ENCODE results near the gene SLC37A1.

Gene SLC37A1

DNA sequence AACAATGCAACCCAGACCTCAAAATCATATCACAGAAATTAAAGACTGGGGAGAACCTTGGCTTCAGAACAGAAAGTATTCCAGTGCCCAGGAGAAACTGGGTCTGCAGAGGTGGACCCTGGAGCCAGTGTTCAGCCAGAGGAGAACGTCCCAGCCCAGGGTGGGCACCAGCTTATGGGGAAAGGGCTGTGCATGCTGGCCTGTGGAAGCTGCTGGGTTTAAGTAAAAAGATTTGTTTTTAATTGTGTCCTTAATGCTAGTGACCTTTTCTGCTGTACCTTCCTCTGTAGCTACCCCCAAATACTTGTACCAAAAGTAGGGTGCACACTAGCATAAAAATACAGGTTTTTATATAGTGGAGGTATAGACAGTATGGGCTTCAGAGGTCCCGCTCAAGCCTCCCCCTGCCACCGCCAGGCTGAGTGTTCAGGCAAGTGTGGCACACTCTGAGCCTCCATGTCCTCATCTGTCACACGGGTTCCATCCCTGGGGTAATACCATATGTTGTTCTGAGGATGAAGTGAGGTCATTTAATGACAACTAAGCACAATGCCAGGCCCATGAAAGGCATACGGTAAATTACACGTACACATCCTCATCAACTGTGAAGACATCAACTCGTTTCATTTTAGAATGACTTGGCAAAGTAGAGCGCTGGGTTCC, 47.0 kb downstream of the SLC37A1 start:
- DNase-seq (ENCODE audit: low read depth in 3 of 3), result no peak

DNA sequence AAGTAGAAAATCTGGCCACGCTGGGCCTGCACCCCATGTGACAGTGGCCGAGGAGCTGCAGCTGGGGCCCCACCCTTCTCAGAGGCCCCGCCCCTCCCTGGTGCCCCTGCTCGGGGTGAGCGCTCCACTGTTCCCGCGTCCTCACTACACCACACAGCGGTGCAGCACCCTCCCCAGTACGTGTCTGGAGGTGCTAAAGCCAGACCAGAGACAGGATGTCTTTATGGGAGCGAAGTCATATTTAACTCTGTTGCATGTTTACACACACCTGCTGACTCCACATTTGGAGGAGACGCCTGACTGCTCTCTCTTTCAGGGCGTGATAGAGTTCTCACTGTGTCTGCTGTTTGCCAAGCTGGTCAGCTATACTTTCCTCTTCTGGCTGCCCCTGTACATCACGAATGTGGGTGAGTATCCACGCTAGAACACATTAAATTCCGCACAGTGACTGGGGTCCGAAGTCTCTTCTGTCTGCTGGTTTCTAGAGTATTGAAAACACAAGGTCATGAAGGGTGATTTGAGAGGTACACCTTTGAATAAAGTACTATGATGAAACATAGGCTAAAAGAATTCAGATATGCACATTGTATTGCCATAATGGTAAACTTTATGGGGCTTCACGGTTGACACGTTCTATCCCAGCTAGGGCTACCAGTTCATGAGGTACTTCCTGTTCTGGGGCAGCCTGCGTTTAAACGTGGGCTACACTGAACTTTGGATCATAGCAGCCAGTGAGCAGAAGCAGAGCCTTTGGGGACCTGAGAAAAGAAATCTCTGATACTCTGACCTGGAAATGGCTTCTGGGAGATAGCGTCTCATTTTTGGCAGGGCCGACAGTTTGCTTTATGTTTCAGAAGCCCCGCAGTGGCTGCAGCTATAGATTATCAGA, 48.4 kb downstream of the SLC37A1 start:
- DNase-seq (ENCODE audit: low read depth in 3 of 3), result no peak

DNA sequence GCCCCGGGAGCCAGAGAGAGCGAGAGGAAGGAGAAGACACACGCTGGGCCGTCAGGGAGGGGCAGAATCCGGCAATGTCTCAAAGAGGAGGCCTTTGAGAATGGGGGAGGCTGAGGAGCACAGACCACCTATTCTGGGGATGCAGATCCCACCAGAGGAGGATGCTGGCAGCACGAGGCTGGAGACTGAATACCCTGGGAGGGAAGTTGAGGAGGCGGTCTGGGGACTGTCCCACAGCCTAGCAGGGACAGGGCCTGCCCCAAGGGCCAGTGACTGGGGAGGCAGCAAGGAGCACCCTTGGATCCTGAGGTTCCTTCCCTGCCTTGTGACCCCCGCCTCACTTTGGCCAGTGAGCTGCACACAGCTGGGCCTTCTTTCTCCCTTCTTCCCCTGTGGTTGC, 49.2 kb downstream of the SLC37A1 start:
- DNase-seq (ENCODE audit: low read depth in 3 of 3), result no peak

DNA sequence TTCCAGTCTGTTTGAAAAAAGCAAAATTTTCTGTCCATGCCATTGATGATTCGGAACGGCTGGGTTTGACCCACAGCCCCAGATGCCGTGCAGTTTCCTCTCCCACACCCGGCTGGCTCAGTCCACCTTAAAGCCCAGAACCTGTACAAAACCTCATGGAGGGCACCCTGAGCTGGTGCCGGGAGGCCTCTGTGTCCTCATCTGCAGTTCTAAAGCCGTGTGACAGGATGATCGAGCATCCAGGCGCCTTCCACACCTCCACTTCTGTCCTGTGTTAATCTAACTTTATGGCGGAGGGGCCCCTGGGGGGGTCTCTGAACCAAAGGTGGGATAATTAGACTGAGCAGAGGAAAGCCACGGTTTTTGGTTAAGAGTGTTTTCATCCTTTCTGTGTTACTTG, 49.6 kb downstream of the SLC37A1 start:
- DNase-seq (ENCODE audit: low read depth in 3 of 3), result no peak

DNA sequence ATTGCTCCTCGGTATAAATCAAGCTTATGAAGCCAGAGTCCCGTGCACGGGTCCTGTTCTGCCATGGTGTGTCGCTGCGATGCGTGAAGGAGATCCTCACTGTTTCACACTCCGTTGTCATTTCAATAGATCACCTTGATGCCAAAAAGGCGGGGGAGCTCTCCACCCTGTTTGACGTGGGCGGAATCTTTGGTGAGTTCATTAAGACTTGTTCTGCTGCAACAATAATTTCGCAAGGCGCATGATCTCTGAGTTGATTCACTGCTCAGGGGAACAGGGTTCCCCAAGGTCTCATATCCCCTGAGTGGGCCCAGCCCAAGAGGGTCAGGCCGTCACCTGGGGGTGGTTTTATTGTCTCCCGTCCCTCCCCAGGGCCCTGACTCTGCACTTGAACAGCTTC, 50.0 kb downstream of the SLC37A1 start:
- DNase-seq (ENCODE audit: low read depth in 3 of 3), result no peak

DNA sequence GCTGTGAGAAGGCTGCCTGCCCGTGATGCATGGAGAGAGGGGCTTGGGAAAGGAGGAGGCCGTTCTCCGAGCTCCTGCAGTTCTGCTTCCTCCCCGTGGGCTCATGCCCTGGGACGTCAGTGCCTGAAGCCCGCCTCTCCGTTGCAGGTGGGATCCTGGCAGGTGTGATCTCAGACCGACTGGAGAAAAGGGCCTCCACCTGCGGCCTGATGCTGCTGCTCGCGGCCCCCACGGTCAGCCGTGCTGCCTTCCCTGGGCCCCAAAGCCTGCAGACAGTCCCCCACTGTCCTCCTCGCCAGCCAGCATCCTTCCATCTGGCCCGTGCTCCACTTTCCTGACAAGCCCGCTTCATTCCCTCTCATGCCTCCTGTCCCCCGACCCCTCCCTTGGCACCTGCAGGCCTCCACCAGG, 50.9 kb downstream of the SLC37A1 start:
- DNase-seq (ENCODE audit: low read depth in 3 of 3), result no peak

DNA sequence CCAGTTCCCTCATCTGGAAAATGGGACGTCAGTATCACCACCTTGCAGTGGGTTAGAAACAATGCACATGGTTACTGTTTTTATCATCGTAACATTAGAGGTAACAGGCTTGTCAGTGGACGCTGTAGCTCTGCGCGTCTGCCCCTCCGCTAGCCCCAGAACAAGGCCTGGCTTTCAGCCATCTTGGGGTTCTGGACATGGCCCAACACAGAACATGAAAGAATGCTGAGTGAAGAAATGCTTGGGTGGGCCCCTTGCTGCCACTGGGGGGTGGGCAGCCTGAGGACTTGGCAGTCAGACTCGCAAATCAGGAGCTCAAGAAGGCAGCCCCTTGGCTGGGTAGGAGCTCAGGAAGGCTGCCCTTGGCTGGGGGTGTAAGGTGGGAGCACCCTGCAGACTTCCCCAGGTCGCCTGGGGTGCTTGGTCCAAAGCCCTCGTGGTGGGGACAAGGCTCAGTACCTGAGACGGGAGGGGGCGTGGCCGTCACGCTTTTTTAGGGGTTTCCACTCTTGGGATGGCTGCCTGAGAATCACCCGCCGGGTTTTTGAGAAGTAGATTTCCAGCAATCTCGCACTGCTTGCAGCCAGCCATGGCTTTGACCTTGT, 51.7 kb downstream of the SLC37A1 start:
- no peak for DNase-seq (ENCODE audit: low read depth in 3 of 3)

DNA sequence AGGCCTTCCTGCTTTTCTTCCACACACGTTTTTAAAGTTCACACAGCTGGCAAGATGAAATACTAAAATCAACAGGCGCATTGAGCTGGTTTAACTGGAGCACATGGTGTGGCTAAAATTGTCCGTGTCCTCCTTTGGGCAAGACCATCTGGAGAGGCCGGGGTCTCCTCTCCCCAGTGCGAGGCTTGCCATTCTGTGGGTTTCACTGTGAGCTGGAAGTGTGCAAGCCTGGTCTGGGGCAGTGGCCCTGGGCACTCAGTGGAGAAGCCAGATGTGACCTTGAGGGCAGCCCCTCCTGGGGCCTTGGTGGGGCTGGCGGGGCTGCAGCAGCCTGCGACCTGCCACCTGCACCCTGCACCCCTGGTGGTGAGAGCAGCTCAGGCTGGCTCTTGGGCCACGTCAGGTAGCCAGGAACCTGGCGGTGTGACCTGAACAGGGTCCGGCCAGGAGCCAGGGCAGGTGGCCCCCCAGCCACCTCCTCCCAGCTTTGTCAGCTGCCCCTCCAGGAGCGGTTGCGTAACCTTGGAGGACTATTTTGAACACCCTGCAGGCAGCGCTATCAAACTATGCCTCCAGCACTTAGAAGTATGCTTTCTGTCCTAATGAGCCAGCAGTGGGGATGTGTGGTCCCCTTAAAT, 52.4 kb downstream of the SLC37A1 start:
- no peak for DNase-seq (ENCODE audit: low read depth in 3 of 3)

DNA sequence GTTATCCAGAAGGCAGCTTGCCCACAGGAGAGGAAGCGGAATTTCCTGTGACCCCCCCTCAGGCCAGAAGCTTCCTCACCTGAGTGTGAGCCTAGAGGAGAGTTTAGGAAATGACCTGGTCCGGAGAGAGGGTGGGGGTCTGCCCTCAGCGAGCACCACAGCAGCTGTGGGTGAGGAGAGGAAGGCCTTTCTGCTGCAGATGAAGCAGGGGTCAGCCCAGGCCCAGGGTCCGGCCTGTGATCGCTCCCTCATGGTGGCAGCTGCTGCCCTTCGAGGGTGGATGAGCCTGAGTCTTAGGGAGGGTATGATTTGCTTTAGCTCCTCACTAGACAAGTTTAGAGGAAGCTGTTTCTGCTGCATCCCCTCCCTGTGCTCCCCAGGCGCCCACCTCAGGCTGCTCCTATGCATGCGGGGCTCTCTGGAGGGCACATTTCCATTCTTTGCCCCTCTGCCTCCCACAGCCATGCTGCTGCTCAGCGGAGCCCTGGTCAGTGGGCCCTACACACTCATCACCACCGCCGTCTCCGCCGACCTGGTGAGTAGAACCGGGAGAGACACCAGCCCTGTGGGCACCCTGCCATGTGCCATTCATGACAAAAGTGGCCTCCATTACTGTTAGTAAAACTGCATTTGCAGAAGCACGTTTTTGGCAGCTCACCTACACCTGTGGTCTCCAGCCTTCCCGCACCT, 53.0 kb downstream of the SLC37A1 start:
- DNase-seq (ENCODE audit: low read depth in 3 of 3), result no peak

DNA sequence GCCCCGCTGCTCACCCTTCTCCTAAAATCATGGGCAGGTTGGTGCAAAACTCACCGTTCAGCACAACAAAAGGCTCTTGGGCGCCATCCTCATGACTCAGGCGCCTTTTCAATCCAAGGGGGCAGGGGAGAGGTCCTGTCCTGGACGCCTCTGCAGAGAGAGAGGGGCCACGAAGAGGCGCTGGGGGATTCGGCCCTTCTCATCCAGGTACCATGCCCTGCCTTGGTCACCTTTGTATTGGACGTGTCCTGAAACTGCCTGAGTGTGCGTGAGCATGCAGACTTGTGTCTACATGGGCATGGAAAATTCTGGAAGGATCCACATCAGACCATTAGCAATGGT, 53.5 kb downstream of the SLC37A1 start:
- DNase-seq (ENCODE audit: low read depth in 3 of 3), result no peak

DNA sequence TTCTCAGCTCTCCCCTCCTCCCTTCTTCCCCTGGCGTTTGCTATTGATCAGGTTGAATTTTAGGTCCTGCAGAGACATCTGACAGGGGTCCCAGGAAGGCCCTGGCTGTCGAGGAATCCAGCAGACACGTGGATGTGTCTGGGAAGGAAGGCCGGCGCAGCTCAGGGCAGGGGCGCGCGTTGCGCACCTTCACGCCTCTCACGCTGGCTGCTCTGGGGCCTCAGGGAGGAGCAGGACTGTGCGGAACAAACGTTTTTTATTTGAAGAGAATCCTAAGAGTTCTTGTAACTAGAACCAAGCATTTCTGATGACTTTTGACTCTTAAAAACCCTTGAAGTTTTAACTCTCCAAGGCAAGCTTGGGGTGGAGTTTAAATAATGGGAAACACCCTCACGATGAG, 54.2 kb downstream of the SLC37A1 start:
- DNase-seq (ENCODE audit: low read depth in 3 of 3), result no peak

DNA sequence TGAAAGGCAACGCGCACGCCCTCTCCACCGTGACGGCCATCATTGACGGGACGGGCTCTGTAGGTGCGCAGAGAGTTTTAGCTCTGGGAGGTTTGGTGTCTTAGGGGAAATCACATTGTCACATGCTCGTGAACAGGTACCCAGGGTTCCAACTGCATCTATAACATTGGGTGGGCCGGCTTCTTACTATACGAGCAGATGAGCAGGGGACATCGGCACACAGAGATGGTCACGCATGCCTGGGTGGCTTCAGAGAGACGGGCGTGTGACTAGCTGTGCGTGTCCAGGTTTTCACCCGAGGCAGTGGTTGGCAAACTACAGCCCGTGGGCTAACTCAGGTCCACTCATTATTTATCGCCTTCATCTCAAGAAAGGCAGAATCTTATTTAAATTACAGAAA, 54.7 kb downstream of the SLC37A1 start:
- no peak for DNase-seq (ENCODE audit: low read depth in 3 of 3)

DNA sequence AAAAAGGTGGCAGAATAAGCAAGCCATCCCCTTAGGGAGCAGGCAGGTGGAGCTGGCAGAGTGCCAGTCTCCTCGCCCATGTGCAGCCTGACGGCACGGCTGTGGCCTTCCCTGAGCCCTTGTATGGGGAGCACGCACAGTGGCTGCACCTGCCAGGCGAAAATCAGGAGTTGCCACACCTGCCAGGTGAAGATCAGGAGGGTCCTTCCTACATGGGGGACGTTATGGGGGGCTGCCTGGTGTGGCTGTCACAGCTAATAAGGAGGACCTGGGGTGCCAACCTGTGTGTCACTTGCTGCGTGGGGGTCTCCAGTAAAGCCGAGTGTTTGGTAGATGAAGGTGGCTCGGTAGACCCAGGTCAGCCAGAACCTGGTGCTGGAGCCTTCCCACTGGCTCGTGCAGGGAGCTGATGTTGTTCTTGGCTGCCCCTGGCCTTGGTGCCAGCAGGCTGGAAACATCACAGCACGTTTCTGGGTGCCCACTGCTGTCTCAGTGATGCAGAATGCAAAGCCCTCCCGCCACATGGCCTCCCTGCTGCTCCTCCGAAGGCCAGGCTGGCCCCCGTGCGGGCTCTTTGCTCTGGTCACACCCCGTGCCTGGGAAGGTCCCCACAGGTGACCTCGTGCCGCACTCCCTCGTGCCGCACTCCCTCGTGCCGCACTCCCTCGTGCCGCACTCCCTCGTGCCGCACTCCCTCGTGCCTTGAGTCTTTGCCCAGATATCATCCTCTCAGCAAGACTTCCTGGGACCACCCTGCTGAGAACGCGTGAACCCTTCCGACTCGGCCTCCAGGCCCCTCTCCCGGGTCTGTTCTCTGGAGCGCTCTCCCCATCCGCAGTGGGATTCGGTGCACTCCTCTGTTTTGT, 55.4 kb downstream of the SLC37A1 start:
- DNase-seq (ENCODE audit: low read depth in 3 of 3), result no peak

DNA sequence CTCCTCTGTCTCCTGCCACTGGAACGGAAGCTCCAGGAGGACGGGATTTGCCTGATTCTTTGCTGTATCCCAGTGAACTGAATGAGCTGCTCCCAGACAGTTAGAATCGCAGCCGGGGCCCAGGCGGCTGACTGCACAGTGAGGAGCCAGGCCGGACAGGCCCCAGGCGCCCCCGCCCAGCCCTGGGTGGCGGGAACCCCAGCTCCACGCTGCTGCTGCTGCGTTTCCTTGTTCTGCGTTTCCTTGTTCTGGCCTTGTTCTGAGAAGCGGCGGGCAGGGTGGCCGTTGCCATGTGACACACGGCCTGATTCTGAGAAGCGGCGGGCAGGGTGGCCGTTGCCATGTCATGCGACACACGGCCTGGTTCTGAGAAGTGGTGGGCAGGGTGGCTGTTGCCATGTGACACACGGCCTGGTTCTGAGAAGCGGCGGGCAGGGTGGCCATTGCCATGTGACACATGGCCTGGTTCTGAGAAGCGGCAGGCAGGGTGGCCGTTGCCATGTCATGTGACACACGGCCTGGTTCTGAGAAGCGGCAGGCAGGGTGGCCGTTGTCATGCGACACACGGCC, 56.2 kb downstream of the SLC37A1 start:
- DNase-seq (ENCODE audit: low read depth in 3 of 3), result no peak

DNA sequence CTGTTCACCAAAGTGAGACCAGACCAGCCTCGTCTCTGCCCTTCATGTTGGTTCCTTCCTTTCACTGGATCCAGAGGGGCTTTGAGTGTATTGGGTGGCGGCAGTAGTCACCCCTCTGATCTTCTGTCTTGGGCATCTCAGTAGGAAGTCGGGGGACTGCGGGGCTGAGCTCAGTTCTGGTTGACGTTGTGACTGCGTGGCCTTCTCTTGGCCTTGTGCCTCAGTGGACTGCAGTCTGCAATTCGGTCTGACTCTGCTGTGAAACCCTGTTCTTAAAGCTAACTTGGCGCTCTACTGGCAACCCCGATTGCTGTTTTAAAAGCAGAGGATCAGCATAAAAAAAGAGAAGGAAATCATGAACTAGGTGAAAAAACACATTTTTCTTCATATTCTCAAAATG, 56.7 kb downstream of the SLC37A1 start:
- no peak for DNase-seq (ENCODE audit: low read depth in 3 of 3)

DNA sequence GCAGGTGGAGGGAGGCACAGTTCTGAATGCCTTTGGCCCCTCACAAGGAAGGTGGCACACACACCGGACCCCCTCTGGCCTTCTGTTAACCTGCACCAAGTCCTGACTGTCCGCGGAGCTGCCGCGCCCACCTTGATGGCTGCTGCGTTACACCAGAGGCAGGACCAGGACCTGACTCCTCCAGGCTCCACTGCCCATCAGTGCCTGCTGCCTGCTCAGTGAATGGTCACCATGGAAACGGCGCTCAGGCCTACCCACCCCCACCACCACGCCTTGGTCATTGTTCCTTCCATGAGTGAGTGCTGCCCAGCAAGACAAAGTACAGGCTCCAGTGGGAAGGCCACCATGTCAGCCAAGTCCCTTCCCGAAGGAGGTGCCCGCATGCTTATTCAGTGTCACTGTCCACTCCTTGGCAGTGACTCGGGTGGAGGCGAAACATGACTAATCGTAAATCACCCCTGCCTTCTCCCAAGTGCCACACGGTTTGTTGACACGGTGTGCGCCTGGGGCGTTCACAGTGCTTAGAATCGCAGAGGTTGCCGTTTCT, 57.3 kb downstream of the SLC37A1 start:
- DNase-seq (ENCODE audit: low read depth in 3 of 3), result no peak

DNA sequence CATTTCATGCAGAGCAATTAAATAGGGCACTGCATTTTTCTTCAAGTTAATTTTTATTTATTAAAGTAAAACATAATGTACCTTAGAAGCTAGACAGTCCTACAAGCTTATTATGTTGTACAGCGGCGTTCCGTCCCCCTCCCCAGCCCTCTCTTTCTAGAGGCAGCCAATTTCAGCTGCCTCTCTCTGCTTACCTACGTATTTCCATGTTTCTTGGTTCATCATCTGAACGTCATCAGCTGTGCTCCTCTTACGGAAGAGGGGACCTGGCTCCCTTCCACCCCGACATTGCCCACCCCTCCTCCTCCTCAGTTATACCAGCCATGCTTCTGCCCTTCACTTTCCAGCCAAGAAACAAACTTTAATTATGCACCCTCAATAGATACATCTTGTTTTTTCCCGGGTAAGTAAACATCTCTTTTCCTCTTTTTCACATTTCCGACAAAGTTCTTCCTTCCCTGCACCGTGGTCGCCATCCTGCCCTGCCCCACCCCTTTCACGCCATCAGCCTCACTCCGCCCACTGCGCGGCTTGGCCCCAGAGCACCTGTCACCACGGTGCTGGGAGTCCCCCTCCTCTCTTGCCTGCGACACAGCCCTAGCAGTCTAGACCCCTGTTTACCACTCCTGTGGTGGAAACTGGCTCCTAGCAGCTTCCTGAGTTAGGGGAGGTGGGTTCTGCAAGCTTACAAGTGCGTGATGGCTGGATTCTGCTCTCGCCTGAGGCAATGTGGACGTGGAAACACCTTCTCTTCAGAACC, 57.9 kb downstream of the SLC37A1 start:
- no peak for DNase-seq (ENCODE audit: low read depth in 3 of 3)

DNA sequence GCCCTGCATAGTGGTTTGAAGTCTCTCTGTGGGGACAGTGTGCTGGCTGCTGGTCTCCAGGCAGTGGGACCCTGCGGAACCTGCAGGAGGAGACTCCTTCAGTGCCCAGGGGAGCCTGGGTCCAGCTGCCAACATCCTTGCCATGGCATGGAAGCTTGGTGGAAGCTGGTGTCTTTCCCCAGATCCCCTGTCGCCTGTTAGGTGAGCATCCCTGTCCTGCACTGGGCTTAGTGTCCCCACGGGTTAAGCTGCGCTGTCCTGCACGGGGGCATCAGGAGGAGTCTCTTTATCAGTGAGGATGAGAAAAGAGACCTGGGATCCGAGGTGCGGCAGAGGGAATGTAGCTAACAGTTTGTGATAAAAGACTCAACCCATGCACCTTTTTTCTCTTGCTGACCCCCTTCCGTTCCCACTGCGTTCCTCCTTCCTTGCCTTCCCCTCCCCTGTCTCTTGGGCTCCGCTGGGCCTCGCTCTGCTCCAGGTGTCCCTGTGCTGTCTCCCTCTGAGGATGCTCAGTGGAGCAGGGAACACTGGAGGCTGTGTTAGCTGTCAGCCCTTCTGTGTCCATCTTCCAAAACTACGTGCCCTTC, 59.3 kb downstream of the SLC37A1 start:
- no peak for DNase-seq (ENCODE audit: low read depth in 3 of 3)
